Measurements from ENCODE around the gene MTUS2.

The MTUS2 gene

GRCh38 chr13:29459813-29460355, 639.7 kb downstream of the MTUS2 start:
- no peak for TF ChIP-seq CTCF (conservative IDR thresholded peaks at IDR 0.05)
- H3K27ac ChIP-seq = no peak overlapping the region

GRCh38 chr13:29464105-29464679, 644.1 kb downstream of the MTUS2 start:
- no peak for TF ChIP-seq CTCF (conservative IDR thresholded peaks at IDR 0.05)
- peak overlapping the region; percentile 53 for H3K27ac ChIP-seq

- H3K27ac ChIP-seq = peak overlapping the region; percentile 53
- TF ChIP-seq CTCF (conservative IDR thresholded peaks at IDR 0.05) = no peak
Measured at GRCh38 chr13:29465741-29466293, 645.7 kb downstream of the MTUS2 start.

GRCh38 chr13:29471551-29471950, 651.4 kb downstream of the MTUS2 start:
- no peak for TF ChIP-seq CTCF (conservative IDR thresholded peaks at IDR 0.05)
- H3K27ac ChIP-seq = no peak overlapping the region

- H3K27ac ChIP-seq = no peak overlapping the region
- peak; percentile 92 for TF ChIP-seq CTCF (conservative IDR thresholded peaks at IDR 0.05)
Measured at GRCh38 chr13:29472332-29472961, 652.3 kb downstream of the MTUS2 start.

GRCh38 chr13:29473166-29473565, 653.0 kb downstream of the MTUS2 start:
- TF ChIP-seq CTCF (conservative IDR thresholded peaks at IDR 0.05) = no peak
- H3K27ac ChIP-seq = no peak overlapping the region

GRCh38 chr13:29474991-29475390, 654.9 kb downstream of the MTUS2 start:
- TF ChIP-seq CTCF (conservative IDR thresholded peaks at IDR 0.05) = no peak
- no peak overlapping the region for H3K27ac ChIP-seq
